ENCODE data around the gene KCNQ2. TPM values are rescaled to one million over a fixed set of nuclear protein-coding genes. Genes with fewer than 3 reads are reported as not detected.

The KCNQ2 gene
- total RNA-seq, 1 experiment from 2014 or later, result not detected

DNA sequence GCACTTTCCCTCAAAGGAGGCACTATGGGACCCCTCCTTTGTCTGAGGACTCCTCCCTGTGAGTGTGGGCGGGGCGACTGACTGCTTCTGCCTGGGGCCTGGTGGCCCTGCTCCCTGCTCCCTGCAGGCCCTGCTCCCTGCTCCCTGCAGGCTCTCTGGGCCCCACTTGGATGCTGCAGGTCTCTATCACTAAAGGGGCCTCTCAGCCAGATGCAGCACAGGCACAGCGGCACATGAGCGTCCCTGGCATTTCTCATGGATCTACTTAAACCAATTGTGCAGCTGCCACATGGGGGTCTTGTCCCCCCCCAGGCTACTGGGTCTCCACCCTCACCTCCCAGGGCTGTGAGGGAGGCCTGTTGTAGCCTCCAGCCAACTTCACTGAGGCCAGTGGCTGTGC lies 18.6 kb upstream of the KCNQ2 start:
- Histone ChIP-seq H3K4me2 (no peak overlapping the region), H3K4me1 (replicated peaks; ENCODE audit: insufficient read depth) (no peaks in the 10 kb centered on the region), H2AFZ (no peak overlapping the region), H3F3A (ENCODE audit: insufficient read depth, low read depth) (no peaks in the 10 kb centered on the region), H4K20me1 (ENCODE audit: insufficient read depth) (peaks cover 3% of the 10 kb centered on the region; the same call in 1 of the 2 replicates), H3K9me2 (ENCODE audit: insufficient read depth) (no peaks in the 10 kb centered on the region), H3K27ac (no peak overlapping the region), H3K36me3 (ENCODE audit: low read depth) (no peaks in the 10 kb centered on the region), H3K79me2 (ENCODE audit: low read depth) (no peaks in the 10 kb centered on the region), H3K27me3 (ENCODE audit: insufficient read depth, low read depth) (no peaks in the 10 kb centered on the region), H3K9me3 (ENCODE audit: insufficient read depth, low read depth) (no peaks in the 10 kb centered on the region), H3K4me3 (no peak overlapping the region)
- ChIA-PET CTCF (no interaction called here), POLR2A (ENCODE audit: unreplicated experiment) (no interaction called here)
- intact Hi-C loops (cut with micrococcal nuclease; ENCODE audit: unreplicated experiment), result loop anchor here (10.0 kb wide), 1 partner anchor 46 kb away; no protein-coding TSS in a partner anchor
- BruUV-seq (replicated peaks), result no TSS peak
- no peak for DNase-seq
- TF ChIP-seq, protein P1, sequence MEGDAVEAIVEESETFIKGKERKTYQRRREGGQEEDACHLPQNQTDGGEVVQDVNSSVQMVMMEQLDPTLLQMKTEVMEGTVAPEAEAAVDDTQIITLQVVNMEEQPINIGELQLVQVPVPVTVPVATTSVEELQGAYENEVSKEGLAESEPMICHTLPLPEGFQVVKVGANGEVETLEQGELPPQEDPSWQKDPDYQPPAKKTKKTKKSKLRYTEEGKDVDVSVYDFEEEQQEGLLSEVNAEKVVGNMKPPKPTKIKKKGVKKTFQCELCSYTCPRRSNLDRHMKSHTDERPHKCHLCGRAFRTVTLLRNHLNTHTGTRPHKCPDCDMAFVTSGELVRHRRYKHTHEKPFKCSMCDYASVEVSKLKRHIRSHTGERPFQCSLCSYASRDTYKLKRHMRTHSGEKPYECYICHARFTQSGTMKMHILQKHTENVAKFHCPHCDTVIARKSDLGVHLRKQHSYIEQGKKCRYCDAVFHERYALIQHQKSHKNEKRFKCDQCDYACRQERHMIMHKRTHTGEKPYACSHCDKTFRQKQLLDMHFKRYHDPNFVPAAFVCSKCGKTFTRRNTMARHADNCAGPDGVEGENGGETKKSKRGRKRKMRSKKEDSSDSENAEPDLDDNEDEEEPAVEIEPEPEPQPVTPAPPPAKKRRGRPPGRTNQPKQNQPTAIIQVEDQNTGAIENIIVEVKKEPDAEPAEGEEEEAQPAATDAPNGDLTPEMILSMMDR (conservative IDR thresholded peaks at IDR 0.05), result no peak
- TF ChIP-seq EZH2 (IDR thresholded peaks at IDR 0.05; ENCODE audit: low read depth), result no peak

DNA sequence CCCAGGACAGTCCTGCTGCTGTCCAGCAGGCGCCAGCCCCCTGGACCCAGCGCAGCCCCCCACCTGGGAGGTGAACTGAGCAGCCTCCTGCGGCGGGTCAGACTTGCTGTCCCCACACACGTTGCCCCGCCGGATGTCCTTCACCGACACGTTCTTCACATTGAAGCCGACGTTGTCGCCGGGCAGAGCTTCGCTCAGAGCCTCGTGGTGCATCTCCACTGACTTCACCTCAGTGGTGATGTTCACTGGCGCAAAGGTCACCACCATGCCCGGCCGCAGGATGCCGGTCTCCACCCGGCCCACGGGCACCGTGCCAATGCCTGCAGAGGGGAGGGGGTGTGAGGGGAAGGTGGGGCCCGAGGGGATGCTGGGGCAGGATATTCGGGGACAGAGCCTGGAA lies 18.0 kb upstream of the KCNQ2 start:
- H3K27ac ChIP-seq, result no peak overlapping the region
- H2AFZ ChIP-seq, result no peak overlapping the region
- H3K79me2 ChIP-seq (ENCODE audit: low read depth), result no peaks in the 10 kb centered on the region
- intact Hi-C loops (cut with micrococcal nuclease; ENCODE audit: unreplicated experiment), result loop anchor here (10.0 kb wide), 1 partner anchor 46 kb away; no protein-coding TSS in a partner anchor
- H3K4me2 ChIP-seq, result no peak overlapping the region
- no peaks in the 10 kb centered on the region for H3K9me2 ChIP-seq (ENCODE audit: insufficient read depth)
- no peaks in the 10 kb centered on the region for H3K9me3 ChIP-seq (ENCODE audit: insufficient read depth, low read depth)
- TF ChIP-seq, protein P1 (conservative IDR thresholded peaks at IDR 0.05), result no peak
- TF ChIP-seq EZH2 (IDR thresholded peaks at IDR 0.05; ENCODE audit: low read depth), result no peak
- no TSS peak for BruUV-seq (replicated peaks)
- peaks cover 3% of the 10 kb centered on the region; the same call in 1 of the 2 replicates for H4K20me1 ChIP-seq (ENCODE audit: insufficient read depth)
- H3K4me1 ChIP-seq (replicated peaks; ENCODE audit: insufficient read depth), result no peaks in the 10 kb centered on the region
- POLR2A ChIA-PET (ENCODE audit: unreplicated experiment), result no interaction called here
- no peak overlapping the region for H3K4me3 ChIP-seq
- CTCF ChIA-PET, result no interaction called here
- H3K36me3 ChIP-seq (ENCODE audit: low read depth), result no peaks in the 10 kb centered on the region
- no peaks in the 10 kb centered on the region for H3K27me3 ChIP-seq (ENCODE audit: insufficient read depth, low read depth)
- no peak for DNase-seq
- no peaks in the 10 kb centered on the region for H3F3A ChIP-seq (ENCODE audit: insufficient read depth, low read depth)

DNA sequence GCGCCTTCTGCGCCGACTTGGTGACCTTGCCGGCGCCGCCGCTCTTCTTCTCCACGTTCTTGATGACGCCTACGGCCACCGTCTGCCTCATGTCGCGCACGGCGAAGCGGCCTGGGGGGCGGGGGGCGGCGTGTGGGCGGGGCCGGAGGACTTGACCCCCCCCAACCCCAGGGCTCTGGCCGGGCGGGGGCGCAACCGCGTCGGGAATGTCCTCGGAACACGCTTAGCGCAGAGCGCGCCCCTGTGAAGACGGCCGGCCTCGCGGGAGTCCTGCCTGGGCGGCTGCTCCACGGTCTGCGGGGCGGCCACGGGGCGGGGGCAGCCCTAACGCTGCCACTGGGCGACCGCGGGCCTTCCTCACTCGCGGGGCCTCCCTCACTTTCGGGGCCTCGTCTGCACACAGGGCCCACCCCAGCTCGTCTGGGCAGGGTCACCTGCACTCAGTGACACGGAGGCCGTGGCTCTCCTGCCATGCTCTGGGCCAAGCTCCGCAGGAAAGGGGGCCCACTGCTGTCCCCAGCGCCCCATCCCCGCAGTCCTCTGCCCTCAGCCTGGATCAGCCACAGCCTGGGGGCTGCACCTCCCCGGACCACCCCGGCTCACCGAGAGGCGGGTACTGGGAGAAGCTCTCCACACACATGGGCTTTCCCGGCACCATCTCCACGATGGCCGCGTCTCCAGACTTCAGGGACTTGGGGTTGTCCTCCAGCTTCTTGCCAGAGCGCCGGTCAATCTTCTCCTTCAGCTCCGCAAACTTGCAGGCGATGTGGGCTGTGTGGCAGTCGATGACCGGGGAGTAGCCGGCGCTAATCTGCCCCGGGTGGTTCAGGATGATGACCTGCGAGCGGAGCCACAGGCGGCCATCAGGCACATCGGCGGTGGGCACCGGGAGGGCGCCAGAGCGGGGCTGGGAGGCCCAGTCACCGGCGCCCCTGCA lies 16.1 kb upstream of the KCNQ2 start:
- Histone ChIP-seq H3K9me2 (ENCODE audit: insufficient read depth) (no peaks in the 10 kb centered on the region), H3F3A (ENCODE audit: insufficient read depth, low read depth) (no peaks in the 10 kb centered on the region), H3K27me3 (ENCODE audit: insufficient read depth, low read depth) (0 out of 2 replicates have a peak, but pooled peaks cover 3% of the 10 kb centered on the region), H3K4me1 (replicated peaks; ENCODE audit: insufficient read depth) (no peaks in the 10 kb centered on the region), H3K36me3 (ENCODE audit: low read depth) (no peaks in the 10 kb centered on the region), H3K4me3 (no peak overlapping the region), H3K9me3 (ENCODE audit: insufficient read depth, low read depth) (no peaks in the 10 kb centered on the region), H4K20me1 (ENCODE audit: insufficient read depth) (no peaks in the 10 kb centered on the region), H2AFZ (no peak overlapping the region), H3K4me2 (no peak overlapping the region), H3K79me2 (ENCODE audit: low read depth) (no peaks in the 10 kb centered on the region), H3K27ac (no peak overlapping the region)
- POLR2A ChIA-PET (ENCODE audit: unreplicated experiment), result no interaction called here
- CTCF ChIA-PET, result no interaction called here
- intact Hi-C loops (cut with micrococcal nuclease; ENCODE audit: unreplicated experiment), result no loop called here
- TF ChIP-seq, protein P1 (conservative IDR thresholded peaks at IDR 0.05), result no peak
- TF ChIP-seq EZH2 (IDR thresholded peaks at IDR 0.05; ENCODE audit: low read depth), result no peak
- BruUV-seq (replicated peaks), result TSS peak; percentile 25
- DNase-seq, result no peak
